ENCODE measurements around the gene SNAPC3.
"Not testable (repeated sequence)": the region's sequence is repeated elsewhere in the genome, so short reads cannot be mapped to it uniquely, and the experiment has no call there.

The SNAPC3 gene

DNA sequence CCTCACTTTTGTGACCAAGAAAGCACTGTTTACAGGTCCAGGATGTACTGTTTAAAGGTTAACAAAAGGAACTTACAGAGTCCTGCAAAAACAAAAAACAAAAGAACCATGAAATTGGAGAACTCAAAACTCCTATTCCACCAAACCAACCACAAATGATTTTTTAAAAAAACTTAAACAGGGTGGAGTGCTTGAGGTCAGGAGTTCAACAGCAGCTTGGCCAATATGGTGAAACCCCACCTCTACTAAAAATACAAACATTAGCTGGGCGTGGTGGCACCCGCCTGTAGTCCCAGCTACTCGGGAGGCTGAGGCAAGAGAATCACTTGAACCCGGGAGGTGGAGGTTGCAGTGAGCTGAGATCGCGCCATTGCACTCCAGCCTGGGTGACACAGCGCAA lies 5.0 kb downstream of the SNAPC3 start:
- H3K36me3 ChIP-seq (ENCODE audit: control insufficient read depth in 2 of 2, insufficient read depth in 1 of 2, low read length in 2 of 2), result peaks cover 18 to 22% of the 10 kb centered on the region in 2 experiments; a peak in 2 of 3 replicates
- peak; percentile 95 for TF ChIP-seq KLF1 (tag by site-specific recombination; IDR thresholded peaks at IDR 0.05)
- H3K4me1 ChIP-seq (ENCODE audit: control insufficient read depth, insufficient read depth, low read length); H3K4me3 ChIP-seq (ENCODE audit: low read depth, low read length); H3K27ac ChIP-seq (ENCODE audit: extremely low read depth, low read depth, low read length); H3K9me3 ChIP-seq (ENCODE audit: control insufficient read depth, insufficient read depth, low read depth, low read length): not testable (repeated sequence)
- ChIA-PET CTCF (interaction anchor here (0.7 kb wide), 1 partner anchor 102 kb away, joined by 4 read pairs; no protein-coding TSS in a partner anchor), POLR2A (interaction anchor here (0.7 kb wide), 1 partner anchor 1927 kb away, joined by 5 read pairs; no protein-coding TSS in a partner anchor)

DNA sequence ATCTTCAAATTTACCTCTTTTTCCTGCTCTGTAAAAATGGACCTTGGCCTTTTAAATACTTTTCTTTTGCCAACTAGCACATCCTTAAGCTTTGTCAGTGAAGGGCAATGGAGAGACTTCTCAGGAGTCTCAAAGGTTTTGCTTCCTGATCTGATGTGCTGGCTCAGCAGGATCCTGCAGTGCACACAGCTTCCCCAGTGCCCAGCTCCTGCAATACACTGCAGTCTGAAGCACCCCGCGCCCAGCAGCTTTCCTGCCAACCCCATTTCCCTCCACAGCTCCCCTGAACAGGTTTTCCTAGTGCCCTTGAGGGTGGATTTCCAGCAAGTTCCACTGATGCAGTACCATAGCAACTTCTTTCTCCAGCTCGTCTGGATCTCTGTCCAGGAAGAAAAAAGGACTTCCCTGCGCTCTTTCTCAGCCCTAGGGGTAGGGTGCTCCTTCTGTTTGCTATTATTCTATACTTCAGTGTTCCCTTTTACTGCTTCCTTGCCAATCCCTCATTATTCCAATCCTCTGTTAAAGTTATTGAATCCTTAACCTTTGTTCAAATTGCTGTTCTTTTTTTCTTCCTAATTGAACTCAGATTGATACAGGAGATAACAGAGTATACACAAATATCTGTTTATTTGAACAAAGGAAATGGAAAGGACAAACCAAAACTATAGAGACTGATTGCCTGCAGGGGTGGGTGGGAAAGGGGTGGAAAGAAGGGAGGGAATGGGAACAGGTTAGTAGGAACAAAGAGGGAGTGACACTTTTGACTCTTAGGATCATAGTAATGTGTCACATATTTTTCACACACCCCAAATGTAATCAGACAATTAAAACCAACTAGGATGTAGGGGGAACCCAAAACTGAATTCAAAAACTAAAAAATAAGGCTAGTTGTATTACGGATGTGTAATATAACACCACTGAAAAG lies 8.5 kb downstream of the SNAPC3 start:
- Histone ChIP-seq H3K4me1 (ENCODE audit: control insufficient read depth, insufficient read depth, low read length) (peaks cover 6% of the 10 kb centered on the region; the same call in 1 of the 2 replicates), H3K36me3 (ENCODE audit: control insufficient read depth in 2 of 2, insufficient read depth in 1 of 2, low read length in 2 of 2) (peaks cover 28 to 32% of the 10 kb centered on the region in 2 experiments), H3K27ac (ENCODE audit: extremely low read depth, low read depth, low read length) (no peak overlapping the region), H3K9me3 (ENCODE audit: control insufficient read depth, insufficient read depth, low read depth, low read length) (no peaks in the 10 kb centered on the region), H3K4me3 (ENCODE audit: low read depth, low read length) (no peak overlapping the region)
- TF ChIP-seq ZNF776 (tag by site-specific recombination; IDR thresholded peaks at IDR 0.05; ENCODE audit: borderline replicate concordance), result no peak
- peak; percentile 55 for TF ChIP-seq KLF1 (tag by site-specific recombination; IDR thresholded peaks at IDR 0.05)
- no peak for TF ChIP-seq GLIS2 (tag by site-specific recombination; IDR thresholded peaks at IDR 0.05)
- TF ChIP-seq ZNF660 (tag by site-specific recombination; IDR thresholded peaks at IDR 0.05), result no peak
- TF ChIP-seq EGR2 (tag by site-specific recombination; IDR thresholded peaks at IDR 0.05; ENCODE audit: low read depth), result no peak
- TF ChIP-seq ZNF335 (tag by site-specific recombination; conservative IDR thresholded peaks at IDR 0.05), result no peak
- peak; percentile 65 for TF ChIP-seq FEZF1 (tag by site-specific recombination; IDR thresholded peaks at IDR 0.05)
- POLR2A ChIA-PET, result no interaction called here
- CTCF ChIA-PET, result interaction anchor here (0.6 kb wide), 1 partner anchor 591 kb away, joined by 3 read pairs; no protein-coding TSS in a partner anchor

DNA sequence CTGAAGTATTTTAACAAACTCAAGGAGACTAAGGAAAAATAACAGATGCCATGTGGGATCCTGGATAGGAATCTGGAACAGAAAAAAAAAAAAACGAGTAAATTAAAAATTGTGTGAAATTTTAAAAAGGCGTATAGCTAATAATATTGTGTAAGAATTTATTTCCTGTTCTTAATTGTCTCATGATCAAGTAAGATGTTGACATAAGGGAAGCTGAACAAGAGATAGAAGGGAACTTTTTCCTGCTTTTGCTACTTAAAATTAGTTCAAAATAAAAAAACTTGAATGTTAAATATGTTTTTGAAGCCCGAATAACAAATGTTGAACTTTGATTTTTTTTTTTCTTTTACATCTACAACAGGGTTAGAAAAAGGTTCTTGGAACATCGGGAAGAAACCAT lies 10.5 kb downstream of the SNAPC3 start:
- no peak overlapping the region for H3K27ac ChIP-seq (ENCODE audit: extremely low read depth, low read depth, low read length)
- no peak overlapping the region for H3K4me3 ChIP-seq (ENCODE audit: low read depth, low read length)
- no peaks in the 10 kb centered on the region for H3K9me3 ChIP-seq (ENCODE audit: control insufficient read depth, insufficient read depth, low read depth, low read length)
- peaks cover 30 to 37% of the 10 kb centered on the region in 2 experiments for H3K36me3 ChIP-seq (ENCODE audit: control insufficient read depth in 2 of 2, insufficient read depth in 1 of 2, low read length in 2 of 2)
- TF ChIP-seq ZNF10 (tag by site-specific recombination; IDR thresholded peaks at IDR 0.05) (no peak), ZNF521 (tag by site-specific recombination; IDR thresholded peaks at IDR 0.05) (no peak), YY1 (tag by site-specific recombination; IDR thresholded peaks at IDR 0.05) (no peak), ZNF768 (tag by site-specific recombination; IDR thresholded peaks at IDR 0.05) (no peak), SCRT1 (tag by site-specific recombination; IDR thresholded peaks at IDR 0.05; ENCODE audit: borderline replicate concordance) (no peak), ZNF350 (tag by site-specific recombination; IDR thresholded peaks at IDR 0.05) (no peak), ZNF596 (tag by site-specific recombination; IDR thresholded peaks at IDR 0.05) (no peak), ZNF654 (tag by site-specific recombination; IDR thresholded peaks at IDR 0.05; ENCODE audit: low read depth) (no peak), ZBTB8A (tag by site-specific recombination; IDR thresholded peaks at IDR 0.05) (no peak), WT1 (tag by site-specific recombination; IDR thresholded peaks at IDR 0.05) (no peak), ZXDB (tag by site-specific recombination; IDR thresholded peaks at IDR 0.05) (no peak), SALL2 (tag by site-specific recombination; IDR thresholded peaks at IDR 0.05; ENCODE audit: borderline replicate concordance) (no peak), ZNF132 (tag by site-specific recombination; IDR thresholded peaks at IDR 0.05; ENCODE audit: borderline replicate concordance) (no peak), SP2 (tag by site-specific recombination; IDR thresholded peaks at IDR 0.05) (no peak), ZNF211 (tag by site-specific recombination; IDR thresholded peaks at IDR 0.05; ENCODE audit: low read depth) (no peak)
- TF ChIP-seq, protein P1, sequence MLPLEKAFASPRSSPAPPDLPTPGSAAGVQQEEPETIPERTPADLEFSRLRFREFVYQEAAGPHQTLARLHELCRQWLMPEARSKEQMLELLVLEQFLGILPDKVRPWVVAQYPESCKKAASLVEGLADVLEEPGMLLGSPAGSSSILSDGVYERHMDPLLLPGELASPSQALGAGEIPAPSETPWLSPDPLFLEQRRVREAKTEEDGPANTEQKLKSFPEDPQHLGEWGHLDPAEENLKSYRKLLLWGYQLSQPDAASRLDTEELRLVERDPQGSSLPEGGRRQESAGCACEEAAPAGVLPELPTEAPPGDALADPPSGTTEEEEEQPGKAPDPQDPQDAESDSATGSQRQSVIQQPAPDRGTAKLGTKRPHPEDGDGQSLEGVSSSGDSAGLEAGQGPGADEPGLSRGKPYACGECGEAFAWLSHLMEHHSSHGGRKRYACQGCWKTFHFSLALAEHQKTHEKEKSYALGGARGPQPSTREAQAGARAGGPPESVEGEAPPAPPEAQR (tag by site-specific recombination; IDR thresholded peaks at IDR 0.05), result no peak
- TF ChIP-seq, protein P2, sequence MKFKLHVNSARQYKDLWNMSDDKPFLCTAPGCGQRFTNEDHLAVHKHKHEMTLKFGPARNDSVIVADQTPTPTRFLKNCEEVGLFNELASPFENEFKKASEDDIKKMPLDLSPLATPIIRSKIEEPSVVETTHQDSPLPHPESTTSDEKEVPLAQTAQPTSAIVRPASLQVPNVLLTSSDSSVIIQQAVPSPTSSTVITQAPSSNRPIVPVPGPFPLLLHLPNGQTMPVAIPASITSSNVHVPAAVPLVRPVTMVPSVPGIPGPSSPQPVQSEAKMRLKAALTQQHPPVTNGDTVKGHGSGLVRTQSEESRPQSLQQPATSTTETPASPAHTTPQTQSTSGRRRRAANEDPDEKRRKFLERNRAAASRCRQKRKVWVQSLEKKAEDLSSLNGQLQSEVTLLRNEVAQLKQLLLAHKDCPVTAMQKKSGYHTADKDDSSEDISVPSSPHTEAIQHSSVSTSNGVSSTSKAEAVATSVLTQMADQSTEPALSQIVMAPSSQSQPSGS (tag by site-specific recombination; IDR thresholded peaks at IDR 0.05; ENCODE audit: low read depth), result no peak
- H3K4me1 ChIP-seq (ENCODE audit: control insufficient read depth, insufficient read depth, low read length), result peaks cover 6% of the 10 kb centered on the region; the same call in 1 of the 2 replicates
- POLR2A ChIA-PET, result interaction anchor here (1.6 kb wide), 1 partner anchor 120 kb away, joined by 3 read pairs; the partner anchor contains the start of gene CCDC171
- CTCF ChIA-PET, result interaction anchor here (0.6 to 0.7 kb wide), 3 partner anchors 29 to 51 kb away, joined by 3 to 6 read pairs (median 4); no protein-coding TSS in a partner anchor
